Common myeloid progenitor, CD34-positive (primary cell): ENCODE results near the gene CD6. TPM values are rescaled to one million over a fixed set of nuclear protein-coding genes. Genes with fewer than 3 reads are reported as not detected.

Source experiments
- CTCF ChIA-PET: fragments of 350-600 bp; sonication (Branson Sonifier 250); formaldehyde crosslinking; loops from one replicate; lab custom pipeline; 2021; ENCODE audit warnings: antibody characterized with exemption; lab: Charles Lee
- POLR2A ChIA-PET: fragments of 350-600 bp; sonication (Branson Sonifier 250); formaldehyde crosslinking; loops from one replicate; lab custom pipeline; 2021; ENCODE audit warnings: antibody characterized with exemption; lab: Charles Lee
- DNase-seq, 3 donors: peaks; one replicate each; pipeline versions ENCODE4 v3.0.0 to v3.0.0-alpha.2; 2013
- H3K27ac ChIP-seq, 2 experiments: 1 replicate in 1 of 2; 2 replicates in 1 of 2; pipeline ENCODE4 v1.7.0; 2013; ENCODE audit warnings: inconsistent platforms in 2 of 2, low read length in 2 of 2, mild to moderate bottlenecking in 2 of 2, low read depth in 1 of 2, moderate library complexity in 1 of 2; ENCODE audit not compliant: severe bottlenecking in 2 of 2, insufficient read depth in 1 of 2, poor library complexity in 1 of 2
- H3K27me3 ChIP-seq, 5 experiments: replicated peaks in 2 of 5; 1 replicate in 3 of 5; 2 replicates in 2 of 5; pipeline versions ENCODE4 v1.6.1 to v1.7.0; 2013; ENCODE audit warnings: low read length in 4 of 5, mild to moderate bottlenecking in 2 of 5, moderate library complexity in 2 of 5, inconsistent platforms in 1 of 5; ENCODE audit not compliant: insufficient read depth in 5 of 5, control insufficient read depth in 4 of 5
- H3K36me3 ChIP-seq, 4 experiments: 1 replicate in 2 of 4; 2 replicates in 2 of 4; pipeline versions ENCODE4 v1.6.1 to v1.7.0; 2013; ENCODE audit warnings: low read length in 3 of 4, control low read depth in 1 of 4, mild to moderate bottlenecking in 1 of 4; ENCODE audit not compliant: control insufficient read depth in 4 of 4, insufficient read depth in 4 of 4
- H3K4me1 ChIP-seq, 4 experiments: 1 replicate in 3 of 4; 2 replicates in 1 of 4; pipeline versions ENCODE4 v1.6.1 to v1.7.1; 2013; ENCODE audit warnings: low read length in 3 of 4, mild to moderate bottlenecking in 3 of 4, control low read depth in 1 of 4, inconsistent platforms in 1 of 4, moderate library complexity in 1 of 4; ENCODE audit not compliant: control insufficient read depth in 4 of 4, insufficient read depth in 4 of 4; ENCODE audit errors: control extremely low read depth in 1 of 4
- H3K4me3 ChIP-seq, 7 experiments: 1 replicate in 4 of 7; 2 replicates in 3 of 7; pipeline versions ENCODE4 v1.5.1 to v1.7.0; 2013; ENCODE audit warnings: mild to moderate bottlenecking in 7 of 7, low read length in 6 of 7, moderate library complexity in 6 of 7, inconsistent platforms in 2 of 7, low read depth in 2 of 7, control low read depth in 1 of 7; ENCODE audit not compliant: insufficient read depth in 4 of 7, control insufficient read depth in 1 of 7; ENCODE audit errors: extremely low read depth in 1 of 7
- H3K9me3 ChIP-seq, 5 experiments: 1 replicate in 4 of 5; 2 replicates in 1 of 5; pipeline versions ENCODE4 v1.6.1 to v1.7.1; 2013; ENCODE audit warnings: low read length in 4 of 5, mild to moderate bottlenecking in 2 of 5, inconsistent platforms in 1 of 5, low read depth in 1 of 5, moderate library complexity in 1 of 5; ENCODE audit not compliant: control insufficient read depth in 4 of 5, insufficient read depth in 2 of 5; ENCODE audit errors: control extremely low read depth in 1 of 5
- WGBS: methylation state at CpG from one replicate; pipeline ENCODE4 v1.1.5; 2013; ENCODE audit not compliant: insufficient coverage; 5-methylcytosine and 5-hydroxymethylcytosine counted together
- polyA plus RNA-seq: library from polyadenylated mRNA; unstranded; fragments of 120-200 nt; gene quantifications from one replicate; pipeline ENCODE4 v1.2.1, GENCODE V29; 2013

Gene CD6, protein sequence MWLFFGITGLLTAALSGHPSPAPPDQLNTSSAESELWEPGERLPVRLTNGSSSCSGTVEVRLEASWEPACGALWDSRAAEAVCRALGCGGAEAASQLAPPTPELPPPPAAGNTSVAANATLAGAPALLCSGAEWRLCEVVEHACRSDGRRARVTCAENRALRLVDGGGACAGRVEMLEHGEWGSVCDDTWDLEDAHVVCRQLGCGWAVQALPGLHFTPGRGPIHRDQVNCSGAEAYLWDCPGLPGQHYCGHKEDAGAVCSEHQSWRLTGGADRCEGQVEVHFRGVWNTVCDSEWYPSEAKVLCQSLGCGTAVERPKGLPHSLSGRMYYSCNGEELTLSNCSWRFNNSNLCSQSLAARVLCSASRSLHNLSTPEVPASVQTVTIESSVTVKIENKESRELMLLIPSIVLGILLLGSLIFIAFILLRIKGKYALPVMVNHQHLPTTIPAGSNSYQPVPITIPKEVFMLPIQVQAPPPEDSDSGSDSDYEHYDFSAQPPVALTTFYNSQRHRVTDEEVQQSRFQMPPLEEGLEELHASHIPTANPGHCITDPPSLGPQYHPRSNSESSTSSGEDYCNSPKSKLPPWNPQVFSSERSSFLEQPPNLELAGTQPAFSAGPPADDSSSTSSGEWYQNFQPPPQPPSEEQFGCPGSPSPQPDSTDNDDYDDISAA
- 0.87 TPM for polyA plus RNA-seq

DNA sequence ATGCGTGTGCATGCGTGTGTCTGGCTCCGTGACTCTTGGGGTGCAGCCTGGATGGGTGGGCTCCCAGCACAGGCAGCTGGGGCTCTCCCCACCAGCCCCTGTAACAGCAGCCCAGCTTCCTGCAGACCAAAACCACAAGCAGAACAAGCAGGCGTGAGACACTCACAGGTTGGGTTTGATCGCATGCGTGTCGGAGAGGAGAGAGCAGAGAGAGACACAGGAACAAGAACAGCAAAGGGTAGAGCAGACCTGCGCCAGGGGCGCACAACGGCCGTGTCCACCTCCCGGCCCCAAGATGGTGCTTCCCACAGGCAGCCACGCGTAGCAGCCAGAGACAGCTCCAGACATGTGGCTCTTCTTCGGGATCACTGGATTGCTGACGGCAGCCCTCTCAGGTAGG, at the start of gene CD6:
Gene CD6, plus strand, starts transcription at position 161 of the 400 bp plus-strand sequence. Its CDS starts 186 bp downstream, at position 347.
- Histone ChIP-seq H3K27me3 (no peaks in the 10 kb centered on the region), H3K36me3 (no peaks in the 10 kb centered on the region), H3K4me3 (peak within 1 kb of the TSS in 2 of 7 experiments; percentile 9 to 19), H3K4me1 (peaks cover 0 to 20% (median 15%) of the 10 kb centered on the region in 4 experiments), H3K9me3 (peaks cover 0 to 8% (median 3%) of the 10 kb centered on the region in 5 experiments), H3K27ac (no peak within 1 kb of the TSS)
- POLR2A ChIA-PET, result interaction anchor here (0.5 kb wide), 1 partner anchor 25 kb away, joined by 3 read pairs; no protein-coding TSS in a partner anchor
- WGBS, result 28% methylated on average over 12 of the region's 16 CpGs
- DNase-seq, result peak in 2 of 3 donors; percentile 80 to 83
- CTCF ChIA-PET, result interaction anchor here (0.7 to 2.7 kb wide), 10 partner anchors 10 to 217 kb away, joined by 3 to 18 read pairs (median 3); no protein-coding TSS in a partner anchor

DNA sequence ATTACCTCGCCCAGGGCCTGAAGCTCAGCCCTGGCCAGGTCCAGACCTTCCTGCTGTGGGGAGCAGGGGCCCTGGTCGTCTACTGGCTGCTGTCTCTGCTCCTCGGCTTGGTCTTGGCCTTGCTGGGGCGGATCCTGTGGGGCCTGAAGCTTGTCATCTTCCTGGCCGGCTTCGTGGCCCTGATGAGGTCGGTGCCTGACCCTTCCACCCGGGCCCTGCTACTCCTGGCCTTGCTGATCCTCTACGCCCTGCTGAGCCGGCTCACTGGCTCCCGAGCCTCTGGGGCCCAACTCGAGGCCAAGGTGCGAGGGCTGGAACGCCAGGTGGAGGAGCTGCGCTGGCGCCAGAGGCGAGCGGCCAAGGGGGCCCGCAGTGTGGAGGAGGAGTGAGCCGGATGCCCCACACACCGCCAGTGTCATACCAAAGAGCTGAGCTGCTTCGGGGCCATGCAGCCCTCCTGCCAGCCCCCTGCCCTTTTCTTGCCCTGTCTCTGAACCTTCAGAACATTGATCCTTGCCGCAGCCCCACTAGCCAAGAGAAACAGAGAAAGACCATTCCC, 49.6 kb upstream of the CD6 start:
- no peak overlapping the region for H3K27ac ChIP-seq
- H3K4me3 ChIP-seq, result no peak overlapping the region
- no peak for DNase-seq
- H3K9me3 ChIP-seq, result no peaks in the 10 kb centered on the region
- ChIA-PET CTCF (interaction anchor here (1.4 to 4.2 kb wide), 3 partner anchors 18 to 208 kb away, joined by 3 to 12 read pairs (median 4); no protein-coding TSS in a partner anchor), POLR2A (no interaction called here)
- peaks cover 18 to 49% (median 41%) of the 10 kb centered on the region in 4 experiments for H3K36me3 ChIP-seq
- peaks cover 2 to 28% (median 27%) of the 10 kb centered on the region in 4 experiments for H3K4me1 ChIP-seq
- H3K27me3 ChIP-seq, result peaks cover 0 to 45% (median 22%) of the 10 kb centered on the region in 5 experiments
- WGBS, result 96% methylated on average over 18 of the region's 23 CpGs

DNA sequence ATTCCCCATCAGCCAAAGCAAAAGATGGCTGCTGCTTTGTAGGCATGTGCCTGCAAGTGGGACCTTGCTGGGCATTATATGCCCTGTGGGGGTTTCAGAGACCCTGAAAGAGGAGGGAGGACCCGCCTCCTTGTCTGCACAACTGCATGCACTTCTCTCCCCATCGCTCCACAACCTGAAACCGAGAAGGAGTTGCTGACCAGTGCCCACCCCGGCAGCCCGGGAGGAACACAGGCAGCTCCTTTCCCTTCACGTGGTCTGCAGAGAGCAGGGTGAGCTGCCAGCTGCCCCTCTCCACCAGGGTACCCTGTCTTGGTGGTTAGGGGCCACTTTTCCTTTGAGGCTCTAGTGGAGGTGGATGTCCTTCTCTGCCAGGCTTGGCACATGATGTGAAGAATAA, 48.6 kb upstream of the CD6 start:
- POLR2A ChIA-PET, result no interaction called here
- WGBS, result 100% methylated on average over 5 of the region's 6 CpGs
- CTCF ChIA-PET, result interaction anchor here (1.3 kb wide), 1 partner anchor 18 kb away, joined by 4 read pairs; no protein-coding TSS in a partner anchor
- Histone ChIP-seq H3K4me3 (no peak overlapping the region), H3K27ac (no peak overlapping the region), H3K36me3 (peaks cover 18 to 44% (median 38%) of the 10 kb centered on the region in 4 experiments), H3K27me3 (peaks cover 0 to 50% (median 25%) of the 10 kb centered on the region in 5 experiments), H3K9me3 (no peaks in the 10 kb centered on the region), H3K4me1 (peaks cover 2 to 28% (median 27%) of the 10 kb centered on the region in 4 experiments)
- DNase-seq, result no peak

DNA sequence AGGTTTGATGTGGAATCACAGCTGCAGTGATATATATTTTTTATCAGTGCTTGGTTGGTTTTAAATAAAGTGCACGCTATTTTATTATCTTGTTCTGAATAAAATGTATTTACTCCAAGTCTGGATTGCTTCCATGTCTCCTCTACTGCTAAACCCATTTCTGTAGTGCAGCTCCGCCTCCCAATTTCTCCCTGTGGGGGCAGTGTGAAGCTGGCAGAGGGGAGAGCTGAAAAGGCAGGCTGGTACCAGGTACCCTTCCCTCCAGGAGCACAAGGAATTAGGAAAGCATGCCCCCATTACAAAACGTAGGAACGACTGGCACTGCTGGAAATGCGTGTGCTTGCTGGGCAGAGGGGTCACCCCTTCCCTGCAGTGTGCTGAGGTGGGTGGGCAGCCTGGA, 48.2 kb upstream of the CD6 start:
- no peak for DNase-seq
- WGBS, result 96% methylated on average over 4 of the region's 5 CpGs
- peaks cover 2 to 28% (median 27%) of the 10 kb centered on the region in 4 experiments for H3K4me1 ChIP-seq
- CTCF ChIA-PET, result interaction anchor here (0.8 to 1.3 kb wide), 2 partner anchors 18 to 161 kb away, joined by 3 to 4 read pairs; no protein-coding TSS in a partner anchor
- peaks cover 0 to 50% (median 25%) of the 10 kb centered on the region in 5 experiments for H3K27me3 ChIP-seq
- H3K36me3 ChIP-seq, result peaks cover 18 to 44% (median 38%) of the 10 kb centered on the region in 4 experiments
- POLR2A ChIA-PET, result interaction anchor here (1.1 kb wide), 1 partner anchor 10 kb away, joined by 3 read pairs; the partner anchor contains the start of gene TMEM109
- no peak overlapping the region for H3K4me3 ChIP-seq
- no peak overlapping the region for H3K27ac ChIP-seq
- H3K9me3 ChIP-seq, result no peaks in the 10 kb centered on the region

DNA sequence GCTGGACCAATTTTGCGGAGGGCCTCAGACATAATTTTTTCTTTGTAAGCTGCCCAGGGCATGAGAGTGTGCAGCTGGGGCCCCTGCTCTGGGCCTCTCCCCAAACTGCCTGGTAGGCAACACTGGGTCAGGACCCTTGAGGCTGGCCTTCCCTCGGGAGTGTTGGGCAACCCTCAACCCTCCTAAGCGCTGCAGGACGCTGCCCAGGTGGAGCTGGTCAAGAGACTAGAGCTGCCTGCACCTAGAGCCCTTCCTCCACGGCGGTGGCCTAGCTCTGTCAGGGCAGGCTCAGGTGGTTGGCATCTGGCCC, 47.7 kb upstream of the CD6 start:
- ChIA-PET CTCF (interaction anchor here (0.8 to 1.3 kb wide), 2 partner anchors 19 to 161 kb away, joined by 3 to 4 read pairs; no protein-coding TSS in a partner anchor), POLR2A (interaction anchor here (0.5 to 1.1 kb wide), 3 partner anchors 9 to 1254 kb away, joined by 3 to 5 read pairs (median 3); partner anchors contain the start of gene TMEM109)
- WGBS, result 72% methylated on average over 6 of the region's 6 CpGs
- Histone ChIP-seq H3K27ac (no peak overlapping the region), H3K4me1 (peaks cover 2 to 26% (median 26%) of the 10 kb centered on the region in 4 experiments), H3K4me3 (peak overlapping the region in 5 of 7 experiments; percentile 13 to 68 (median 55)), H3K27me3 (peaks cover 0 to 50% (median 25%) of the 10 kb centered on the region in 5 experiments), H3K9me3 (no peaks in the 10 kb centered on the region), H3K36me3 (peaks cover 18 to 44% (median 38%) of the 10 kb centered on the region in 4 experiments)
- no peak for DNase-seq

DNA sequence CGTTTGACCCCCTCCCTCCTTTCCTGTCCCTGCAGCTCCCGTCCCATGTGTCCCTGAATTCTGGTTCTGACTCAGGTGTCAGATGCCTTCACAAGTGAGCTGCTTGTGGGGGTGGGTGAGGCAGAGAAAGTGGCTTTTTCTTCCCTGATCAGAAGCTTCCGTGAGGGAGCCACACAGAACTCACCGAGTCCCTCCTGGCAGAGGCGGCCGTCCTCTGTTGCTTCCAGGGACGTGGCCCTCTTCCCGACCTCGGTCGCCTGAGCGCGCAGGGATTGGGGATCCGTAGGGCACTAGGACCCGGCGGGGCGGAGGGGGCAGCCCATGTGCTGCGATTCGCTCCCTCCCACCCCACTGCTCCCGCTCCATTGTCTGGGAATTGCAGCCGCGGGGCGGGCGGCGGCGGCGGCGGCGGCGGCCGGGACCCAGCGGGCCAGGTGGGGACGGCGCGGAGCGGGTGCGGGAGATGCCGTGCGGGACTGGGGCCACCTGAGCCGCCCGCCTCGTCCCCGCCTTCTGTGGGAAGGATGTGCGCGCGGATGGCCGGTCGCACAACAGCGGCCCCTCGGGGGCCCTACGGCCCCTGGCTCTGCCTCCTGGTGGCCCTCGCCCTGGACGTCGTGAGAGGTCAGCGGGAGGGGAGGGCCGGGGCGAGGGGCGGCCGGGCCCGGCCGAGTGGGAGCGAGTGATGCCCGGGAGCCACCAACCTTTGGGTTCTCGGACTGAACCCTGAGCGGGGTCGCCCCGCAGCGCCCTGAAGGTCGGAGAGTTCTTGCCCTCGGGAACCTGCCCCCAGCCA, 47.2 kb upstream of the CD6 start, which contains the start of gene TMEM132A:
Gene TMEM132A, plus strand, starts transcription at position 351 of the 796 bp plus-strand sequence. Its CDS starts 174 bp downstream, at position 525.
- CTCF ChIA-PET, result interaction anchor here (0.8 to 1.3 kb wide), 2 partner anchors 19 to 162 kb away, joined by 3 to 4 read pairs; no protein-coding TSS in a partner anchor
- Histone ChIP-seq H3K36me3 (peaks cover 16 to 43% (median 37%) of the 10 kb centered on the region in 4 experiments), H3K27me3 (peaks cover 0 to 50% (median 25%) of the 10 kb centered on the region in 5 experiments), H3K4me1 (peaks cover 0 to 21% (median 20%) of the 10 kb centered on the region in 4 experiments), H3K27ac (no peak within 1 kb of the TSS), H3K4me3 (peak within 1 kb of the TSS in 6 of 7 experiments; percentile 13 to 68 (median 56)), H3K9me3 (no peaks in the 10 kb centered on the region)
- peak in 1 of 3 donors; percentile 6 for DNase-seq
- POLR2A ChIA-PET, result interaction anchor here (0.5 to 1.1 kb wide), 3 partner anchors 9 to 1255 kb away, joined by 3 to 5 read pairs (median 3); partner anchors contain the start of gene TMEM109
- WGBS, result 2% methylated on average over 51 of the region's 69 CpGs
